Right atrium auricular region (tissue), 2 donors: Measurements from ENCODE around the gene TRIM47. TPM values are rescaled to one million over a fixed set of nuclear protein-coding genes. Genes with fewer than 3 reads are reported as not detected.

Experiments used
- DNase-seq: peaks from one replicate; pipeline ENCODE4 v3.0.0-alpha.2; 2019; ENCODE audit warnings: low spot score
- H3K27ac ChIP-seq, 2 donors: fragments of 200-600 bp; sonication (generic); 1 replicate in 1 of 2; 2 replicates in 1 of 2; pipeline ENCODE4 v1.5.1; 2016 to 2019
- H3K27me3 ChIP-seq, 2 donors: fragments of 200-600 bp; sonication (generic); one replicate each; pipeline versions ENCODE4 v1.5.1 to v1.6.0; 2017 to 2019
- H3K36me3 ChIP-seq: fragments of 200-600 bp; sonication (generic); one replicate; pipeline ENCODE4 v1.5.1; 2016
- H3K4me1 ChIP-seq, 2 donors: fragments of 200-600 bp; sonication (generic); one replicate each; pipeline versions ENCODE4 v1.5.1 to v1.6.0; 2017 to 2019
- H3K4me3 ChIP-seq, 2 donors: fragments of 200-600 bp; sonication (generic); 1 replicate in 1 of 2; 2 replicates in 1 of 2; pipeline ENCODE4 v1.5.1; 2017 to 2019; ENCODE audit warnings: mild to moderate bottlenecking in 1 of 2, moderate library complexity in 1 of 2
- H3K9me3 ChIP-seq, 2 donors: fragments of 200-600 bp; sonication (generic); one replicate each; pipeline ENCODE4 v1.5.1; 2019
- CTCF ChIP-seq, 2 donors: fragments of 200-600 bp; sonication (generic); IDR thresholded peaks; one replicate each; pipeline ENCODE4 v1.5.1; 2019; ENCODE audit warnings: antibody characterized with exemption in 2 of 2
- total RNA-seq, 2 donors: library from RNA; depleted of rRNA; stranded (reverse); fragments of >200 nt; gene quantifications; one replicate each; pipeline ENCODE4 v1.1.0, GENCODE V29; 2016

Gene TRIM47
- total RNA-seq, 2 donors from 2014 or later: 16.8 to 24.8 TPM

- Histone ChIP-seq H3K27me3 (no peaks in the 10 kb centered on the region), H3K4me1 (peaks cover 0 to 11% of the 10 kb centered on the region in 2 donors), H3K27ac (no peak overlapping the region), H3K4me3 (no peak overlapping the region), H3K36me3 (peaks cover 6% of the 10 kb centered on the region), H3K9me3 (no peaks in the 10 kb centered on the region)
- no peak for TF ChIP-seq CTCF (IDR thresholded peaks at IDR 0.05)
- DNase-seq: no peak
Measured at GRCh38 chr17:75838410-75838809, 40.0 kb downstream of the TRIM47 start.

- no peak for TF ChIP-seq CTCF (IDR thresholded peaks at IDR 0.05)
- Histone ChIP-seq H3K27ac (no peak overlapping the region), H3K36me3 (peaks cover 6% of the 10 kb centered on the region), H3K4me1 (peaks cover 0 to 11% of the 10 kb centered on the region in 2 donors), H3K4me3 (no peak overlapping the region), H3K9me3 (no peaks in the 10 kb centered on the region), H3K27me3 (no peaks in the 10 kb centered on the region)
- no peak for DNase-seq
Measured at GRCh38 chr17:75837899-75838298, 40.5 kb downstream of the TRIM47 start.

GRCh38 chr17:75836605-75837004, 41.8 kb downstream of the TRIM47 start:
- no peak for TF ChIP-seq CTCF (IDR thresholded peaks at IDR 0.05)
- no peak for DNase-seq
- H3K27me3 ChIP-seq: no peaks in the 10 kb centered on the region
- peaks cover 6% of the 10 kb centered on the region for H3K36me3 ChIP-seq
- peaks cover 0 to 23% of the 10 kb centered on the region in 2 donors for H3K4me1 ChIP-seq
- no peak overlapping the region for H3K4me3 ChIP-seq
- no peaks in the 10 kb centered on the region for H3K9me3 ChIP-seq
- no peak overlapping the region for H3K27ac ChIP-seq

- no peaks in the 10 kb centered on the region for H3K27me3 ChIP-seq
- H3K27ac ChIP-seq: no peak overlapping the region
- DNase-seq: no peak
- H3K9me3 ChIP-seq: no peaks in the 10 kb centered on the region
- H3K4me1 ChIP-seq: peaks cover 0 to 25% of the 10 kb centered on the region in 2 donors
- H3K4me3 ChIP-seq: no peak overlapping the region
- TF ChIP-seq CTCF (IDR thresholded peaks at IDR 0.05): no peak
- peaks cover 14% of the 10 kb centered on the region for H3K36me3 ChIP-seq
Measured at GRCh38 chr17:75835654-75835987, 42.8 kb downstream of the TRIM47 start.

- Histone ChIP-seq H3K36me3 (peaks cover 17% of the 10 kb centered on the region), H3K4me3 (no peak overlapping the region), H3K27me3 (no peaks in the 10 kb centered on the region), H3K4me1 (peaks cover 0 to 25% of the 10 kb centered on the region in 2 donors), H3K9me3 (no peaks in the 10 kb centered on the region), H3K27ac (no peak overlapping the region)
- no peak for TF ChIP-seq CTCF (IDR thresholded peaks at IDR 0.05)
- DNase-seq: no peak
Measured at GRCh38 chr17:75834928-75835653, 43.3 kb downstream of the TRIM47 start.
